ENCODE data around the gene HS6ST3. TPM values are rescaled to one million over a fixed set of nuclear protein-coding genes. Genes with fewer than 3 reads are reported as not detected.
"Not testable (repeated sequence)": the region's sequence is repeated elsewhere in the genome, so short reads cannot be mapped to it uniquely, and the experiment has no call there.

HS6ST3 gene
- total RNA-seq, 1 experiment from 2014 or later, result not detected

DNA sequence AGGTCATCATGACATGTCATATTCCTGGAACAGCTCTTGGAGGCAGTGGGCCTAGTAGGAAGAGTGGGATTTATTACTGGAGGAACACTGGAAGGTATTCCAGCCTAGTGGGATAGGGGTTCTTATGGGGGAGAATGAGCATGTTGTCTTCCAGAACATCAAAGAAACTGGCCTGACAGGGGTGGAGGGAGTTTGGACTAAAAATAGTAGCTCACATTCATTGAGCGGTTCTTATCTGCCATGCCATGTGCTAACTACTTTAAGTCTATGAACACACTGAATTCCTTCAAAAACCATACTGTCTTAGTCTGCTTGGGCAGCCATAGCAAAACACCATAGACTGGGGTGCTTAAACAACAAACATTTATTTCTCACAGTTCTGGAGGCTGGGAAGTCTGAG is 413.6 kb downstream of the HS6ST3 start:
- H3K9me3 Mint-ChIP-seq (ENCODE audit: unreplicated experiment), result no peaks in the 10 kb centered on the region
- no peaks in the 10 kb centered on the region for H3K36me3 Mint-ChIP-seq (ENCODE audit: insufficient read depth, unreplicated experiment)
- no peaks in the 10 kb centered on the region for H3K27me3 ChIP-seq (replicated peaks; ENCODE audit: control insufficient read depth, insufficient read depth, low read length)
- no TSS peak for BruUV-seq (replicated peaks)
- no peaks in the 10 kb centered on the region for H3K36me3 ChIP-seq (ENCODE audit: control insufficient read depth, insufficient read depth, low read length)
- no peak overlapping the region for H3K4me3 Mint-ChIP-seq (ENCODE audit: unreplicated experiment)
- DNase-seq, result no peak
- intact Hi-C loops (cut with micrococcal nuclease; ENCODE audit: unreplicated experiment), result no loop called here
- no peaks in the 10 kb centered on the region for H3K9me3 ChIP-seq
- no peak overlapping the region for H3K4me3 ChIP-seq (ENCODE audit: low read depth, low read length)
- no peaks in the 10 kb centered on the region for H3K27me3 Mint-ChIP-seq (ENCODE audit: insufficient read depth, unreplicated experiment)
- H3K4me1 ChIP-seq, result peaks cover 22% of the 10 kb centered on the region
- no peak overlapping the region for H3K27ac Mint-ChIP-seq (ENCODE audit: unreplicated experiment)
- TF ChIP-seq, protein P1, sequence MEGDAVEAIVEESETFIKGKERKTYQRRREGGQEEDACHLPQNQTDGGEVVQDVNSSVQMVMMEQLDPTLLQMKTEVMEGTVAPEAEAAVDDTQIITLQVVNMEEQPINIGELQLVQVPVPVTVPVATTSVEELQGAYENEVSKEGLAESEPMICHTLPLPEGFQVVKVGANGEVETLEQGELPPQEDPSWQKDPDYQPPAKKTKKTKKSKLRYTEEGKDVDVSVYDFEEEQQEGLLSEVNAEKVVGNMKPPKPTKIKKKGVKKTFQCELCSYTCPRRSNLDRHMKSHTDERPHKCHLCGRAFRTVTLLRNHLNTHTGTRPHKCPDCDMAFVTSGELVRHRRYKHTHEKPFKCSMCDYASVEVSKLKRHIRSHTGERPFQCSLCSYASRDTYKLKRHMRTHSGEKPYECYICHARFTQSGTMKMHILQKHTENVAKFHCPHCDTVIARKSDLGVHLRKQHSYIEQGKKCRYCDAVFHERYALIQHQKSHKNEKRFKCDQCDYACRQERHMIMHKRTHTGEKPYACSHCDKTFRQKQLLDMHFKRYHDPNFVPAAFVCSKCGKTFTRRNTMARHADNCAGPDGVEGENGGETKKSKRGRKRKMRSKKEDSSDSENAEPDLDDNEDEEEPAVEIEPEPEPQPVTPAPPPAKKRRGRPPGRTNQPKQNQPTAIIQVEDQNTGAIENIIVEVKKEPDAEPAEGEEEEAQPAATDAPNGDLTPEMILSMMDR (IDR thresholded peaks at IDR 0.05; ENCODE audit: insufficient read depth in 1 of 2, low read depth in 1 of 2, low read length in 1 of 2, severe bottlenecking in 1 of 2, unreplicated experiment in 1 of 2), result no peak
- POLR2A ChIA-PET, result no interaction called here
- peaks cover 17% of the 10 kb centered on the region for H3K4me1 Mint-ChIP-seq (ENCODE audit: low read depth, unreplicated experiment)
- CTCF ChIA-PET, result no interaction called here

GRCh38 chr13:96511587-96511986 is 421.7 kb downstream of the HS6ST3 start:
- TF ChIP-seq, protein P1 (IDR thresholded peaks at IDR 0.05; ENCODE audit: insufficient read depth in 1 of 2, low read depth in 1 of 2, low read length in 1 of 2, severe bottlenecking in 1 of 2, unreplicated experiment in 1 of 2), result no peak
- H3K4me3 ChIP-seq (ENCODE audit: low read depth, low read length), result no peak overlapping the region
- intact Hi-C loops (cut with micrococcal nuclease; ENCODE audit: unreplicated experiment), result no loop called here
- no peaks in the 10 kb centered on the region for H3K36me3 Mint-ChIP-seq (ENCODE audit: insufficient read depth, unreplicated experiment)
- no peaks in the 10 kb centered on the region for H3K27me3 ChIP-seq (replicated peaks; ENCODE audit: control insufficient read depth, insufficient read depth, low read length)
- no peaks in the 10 kb centered on the region for H3K36me3 ChIP-seq (ENCODE audit: control insufficient read depth, insufficient read depth, low read length)
- DNase-seq, result no peak
- no peaks in the 10 kb centered on the region for H3K27me3 Mint-ChIP-seq (ENCODE audit: insufficient read depth, unreplicated experiment)
- H3K27ac Mint-ChIP-seq (ENCODE audit: unreplicated experiment), result no peak overlapping the region
- H3K4me1 Mint-ChIP-seq (ENCODE audit: low read depth, unreplicated experiment), result no peaks in the 10 kb centered on the region
- ChIA-PET POLR2A (no interaction called here), CTCF (no interaction called here)
- no peak overlapping the region for H3K4me3 Mint-ChIP-seq (ENCODE audit: unreplicated experiment)
- no peaks in the 10 kb centered on the region for H3K9me3 Mint-ChIP-seq (ENCODE audit: unreplicated experiment)
- H3K9me3 ChIP-seq, result 0 out of 2 replicates have a peak, but pooled peaks cover 3% of the 10 kb centered on the region
- no TSS peak for BruUV-seq (replicated peaks)
- H3K4me1 ChIP-seq, result no peaks in the 10 kb centered on the region

DNA sequence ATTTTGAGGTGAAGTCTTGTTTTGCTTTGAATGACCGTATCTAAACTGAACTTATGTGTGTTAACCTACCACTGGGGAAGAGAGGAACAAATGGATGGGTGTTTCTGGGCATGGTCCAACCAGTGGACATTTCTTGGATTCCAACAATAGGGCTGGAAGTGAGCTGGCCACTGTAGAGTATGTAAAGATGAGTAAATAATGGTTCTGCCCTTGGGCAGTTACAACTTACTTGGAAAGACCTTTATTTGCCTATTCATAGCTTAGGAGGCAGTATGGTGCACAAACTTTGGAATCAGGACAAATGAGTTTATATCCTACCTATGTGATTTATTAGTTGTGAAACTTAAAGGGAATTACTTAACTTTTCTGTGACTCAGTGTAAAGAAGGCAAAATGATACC is 429.5 kb downstream of the HS6ST3 start:
- TF ChIP-seq, protein P1 (IDR thresholded peaks at IDR 0.05; ENCODE audit: insufficient read depth in 1 of 2, low read depth in 1 of 2, low read length in 1 of 2, severe bottlenecking in 1 of 2, unreplicated experiment in 1 of 2), result no peak
- H3K4me1 Mint-ChIP-seq (ENCODE audit: low read depth, unreplicated experiment), result no peaks in the 10 kb centered on the region
- intact Hi-C loops (cut with micrococcal nuclease; ENCODE audit: unreplicated experiment), result no loop called here
- Histone ChIP-seq H3K36me3 (ENCODE audit: control insufficient read depth, insufficient read depth, low read length) (no peaks in the 10 kb centered on the region), H3K27me3 (replicated peaks; ENCODE audit: control insufficient read depth, insufficient read depth, low read length) (no peaks in the 10 kb centered on the region), H3K4me1 (no peaks in the 10 kb centered on the region), H3K4me3 (ENCODE audit: low read depth, low read length) (no peak overlapping the region), H3K9me3 (no peaks in the 10 kb centered on the region)
- peaks cover 27% of the 10 kb centered on the region for H3K9me3 Mint-ChIP-seq (ENCODE audit: unreplicated experiment)
- no peak overlapping the region for H3K4me3 Mint-ChIP-seq (ENCODE audit: unreplicated experiment)
- BruUV-seq (replicated peaks), result no TSS peak
- ChIA-PET POLR2A (no interaction called here), CTCF (no interaction called here)
- DNase-seq, result no peak
- H3K27me3 Mint-ChIP-seq (ENCODE audit: insufficient read depth, unreplicated experiment), result no peaks in the 10 kb centered on the region
- no peak overlapping the region for H3K27ac Mint-ChIP-seq (ENCODE audit: unreplicated experiment)
- no peaks in the 10 kb centered on the region for H3K36me3 Mint-ChIP-seq (ENCODE audit: insufficient read depth, unreplicated experiment)

GRCh38 chr13:96524398-96525020 is 434.6 kb downstream of the HS6ST3 start:
- intact Hi-C loops (cut with micrococcal nuclease; ENCODE audit: unreplicated experiment); DNase-seq; H3K4me1 Mint-ChIP-seq (ENCODE audit: low read depth, unreplicated experiment); H3K9me3 ChIP-seq; H3K4me3 ChIP-seq (ENCODE audit: low read depth, low read length); H3K27me3 Mint-ChIP-seq (ENCODE audit: insufficient read depth, unreplicated experiment); H3K36me3 Mint-ChIP-seq (ENCODE audit: insufficient read depth, unreplicated experiment); CTCF ChIA-PET; BruUV-seq (replicated peaks); POLR2A ChIA-PET; H3K27ac Mint-ChIP-seq (ENCODE audit: unreplicated experiment); H3K4me3 Mint-ChIP-seq (ENCODE audit: unreplicated experiment); H3K27me3 ChIP-seq (replicated peaks; ENCODE audit: control insufficient read depth, insufficient read depth, low read length); H3K36me3 ChIP-seq (ENCODE audit: control insufficient read depth, insufficient read depth, low read length): not testable (repeated sequence)
- peaks cover 27% of the 10 kb centered on the region for H3K9me3 Mint-ChIP-seq (ENCODE audit: unreplicated experiment)
- H3K4me1 ChIP-seq, result peaks cover 14% of the 10 kb centered on the region
